DOHH2 (cell line): ENCODE data around the gene CTCF.

ENCODE experiments used
- EZH2phosphoT487 ChIP-seq: fragments of 200-600 bp; sonication (generic); IDR thresholded peaks from 2 replicates; pipeline ENCODE4 v1.6.1; 2017; ENCODE audit warnings: borderline replicate concordance, mild to moderate bottlenecking, antibody characterized with exemption, low read length, moderate library complexity, mixed read lengths
- TF ChIP-seq, protein P1 (sequence below): fragments of 200-600 bp; sonication (generic); IDR thresholded peaks from one replicate; pipeline ENCODE4 v1.5.1; 2014; ENCODE audit warnings: antibody characterized with exemption, mild to moderate bottlenecking, low read depth, low read length; ENCODE audit not compliant: poor library complexity, severe bottlenecking

DNA sequence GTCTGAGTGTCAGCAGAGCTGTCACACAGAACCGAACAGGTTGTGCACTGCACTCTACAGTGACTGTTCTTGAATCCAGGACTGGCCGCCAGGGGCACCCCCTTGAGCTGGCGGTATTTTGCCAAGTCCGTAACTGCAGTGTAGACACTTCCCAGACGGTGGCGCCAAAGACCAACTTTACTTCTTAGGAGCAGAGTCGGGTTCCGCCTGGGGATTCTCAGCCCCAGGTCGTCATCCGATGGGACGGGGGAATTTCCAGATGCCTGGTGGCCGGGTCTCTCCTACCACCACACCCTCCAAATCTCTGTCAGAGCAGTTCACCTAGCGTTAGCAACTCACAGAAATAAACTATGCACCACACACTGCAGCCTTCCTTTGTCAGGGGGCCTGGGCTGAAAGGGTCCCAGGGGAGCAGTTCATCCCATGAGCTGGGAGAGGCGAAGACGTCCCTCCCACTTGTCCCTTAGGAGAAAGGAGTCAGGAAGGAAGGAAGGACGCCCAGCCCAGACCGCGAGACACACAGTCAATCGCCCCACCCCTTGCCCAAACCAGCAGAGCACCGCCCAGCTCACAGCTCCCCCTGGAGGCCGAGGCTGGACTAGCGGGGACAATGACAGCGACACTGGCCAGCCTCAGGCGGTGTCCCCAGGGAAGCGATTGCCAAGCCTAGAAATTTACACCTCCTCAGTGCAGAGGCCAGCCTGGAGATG lies 41.1 kb upstream of the CTCF start:
- no peak for TF ChIP-seq EZH2phosphoT487
- TF ChIP-seq, protein P1, sequence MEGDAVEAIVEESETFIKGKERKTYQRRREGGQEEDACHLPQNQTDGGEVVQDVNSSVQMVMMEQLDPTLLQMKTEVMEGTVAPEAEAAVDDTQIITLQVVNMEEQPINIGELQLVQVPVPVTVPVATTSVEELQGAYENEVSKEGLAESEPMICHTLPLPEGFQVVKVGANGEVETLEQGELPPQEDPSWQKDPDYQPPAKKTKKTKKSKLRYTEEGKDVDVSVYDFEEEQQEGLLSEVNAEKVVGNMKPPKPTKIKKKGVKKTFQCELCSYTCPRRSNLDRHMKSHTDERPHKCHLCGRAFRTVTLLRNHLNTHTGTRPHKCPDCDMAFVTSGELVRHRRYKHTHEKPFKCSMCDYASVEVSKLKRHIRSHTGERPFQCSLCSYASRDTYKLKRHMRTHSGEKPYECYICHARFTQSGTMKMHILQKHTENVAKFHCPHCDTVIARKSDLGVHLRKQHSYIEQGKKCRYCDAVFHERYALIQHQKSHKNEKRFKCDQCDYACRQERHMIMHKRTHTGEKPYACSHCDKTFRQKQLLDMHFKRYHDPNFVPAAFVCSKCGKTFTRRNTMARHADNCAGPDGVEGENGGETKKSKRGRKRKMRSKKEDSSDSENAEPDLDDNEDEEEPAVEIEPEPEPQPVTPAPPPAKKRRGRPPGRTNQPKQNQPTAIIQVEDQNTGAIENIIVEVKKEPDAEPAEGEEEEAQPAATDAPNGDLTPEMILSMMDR, result peak; percentile 92
